NCI-H526 treated with DMSO at 0.1 percent for 48 hours (cell line): Measurements from ENCODE around the gene KRTAP4-7.
A peak's percentile ranks its signal among the peaks of the same experiment; 100 is the strongest.
"Not testable (repeated sequence)": the region's sequence is repeated elsewhere in the genome, so short reads cannot be mapped to it uniquely, and the experiment has no call there.

Experiments
- DNase-seq: peaks from one replicate; lab custom pipeline; 2025; lab: John Stamatoyannopoulos, UW

The KRTAP4-7 gene

GRCh38 chr17:41108728-41109386 is 24.9 kb downstream of the KRTAP4-7 start:
- not testable (repeated sequence) for DNase-seq

- DNase-seq = no peak
Measured at GRCh38 chr17:41111151-41111885, 27.4 kb downstream of the KRTAP4-7 start.

- DNase-seq = peak; percentile 27
Measured at GRCh38 chr17:41116297-41116696, 32.3 kb downstream of the KRTAP4-7 start.

GRCh38 chr17:41117846-41118386 is 34.0 kb downstream of the KRTAP4-7 start, which contains the start of gene KRTAP4-11:
Gene KRTAP4-11, minus strand, starts transcription at chr17:41118373. Its CDS starts 58 bp downstream, at chr17:41118315.
- DNase-seq = not testable (repeated sequence)

GRCh38 chr17:41118721-41119120 is 34.8 kb downstream of the KRTAP4-7 start:
- no peak for DNase-seq

- not testable (repeated sequence) for DNase-seq
Measured at GRCh38 chr17:41119696-41120690, 36.0 kb downstream of the KRTAP4-7 start.

- DNase-seq = no peak
Measured at GRCh38 chr17:41121742-41122141, 37.8 kb downstream of the KRTAP4-7 start.

GRCh38 chr17:41123292-41123990 is 39.5 kb downstream of the KRTAP4-7 start:
- not testable (repeated sequence) for DNase-seq

GRCh38 chr17:41123991-41124371 is 40.0 kb downstream of the KRTAP4-7 start, which contains the start of gene KRTAP4-12:
Gene KRTAP4-12, minus strand, starts transcription at chr17:41124182. Its CDS starts 60 bp downstream, at chr17:41124122.
- DNase-seq = not testable (repeated sequence)

- no peak for DNase-seq
Measured at GRCh38 chr17:41125064-41125463, 41.1 kb downstream of the KRTAP4-7 start.

- DNase-seq = no peak
Measured at GRCh38 chr17:41126412-41126811, 42.5 kb downstream of the KRTAP4-7 start.

GRCh38 chr17:41127371-41127770 is 43.4 kb downstream of the KRTAP4-7 start:
- no peak for DNase-seq

GRCh38 chr17:41131979-41132378 is 48.0 kb downstream of the KRTAP4-7 start:
- DNase-seq = no peak

GRCh38 chr17:41133880-41134735 is 50.2 kb downstream of the KRTAP4-7 start:
- no peak for DNase-seq
